ENCODE data around the gene LEFTY1. TPM values are rescaled to one million over a fixed set of nuclear protein-coding genes. Genes with fewer than 3 reads are reported as not detected.
"Not testable (repeated sequence)": the region's sequence is repeated elsewhere in the genome, so short reads cannot be mapped to it uniquely, and the experiment has no call there.

LEFTY1 gene
- total and polyA plus RNA-seq, 8 donors = 0.61 to 6.9 (median 3.9) TPM; not detected in 1

- no peak for ATAC-seq
- Histone ChIP-seq H3K4me1 (no peaks in the 10 kb centered on the region), H3K36me3 (no peaks in the 10 kb centered on the region), H3K27me3 (no peaks in the 10 kb centered on the region), H3K4me3 (no peak overlapping the region), H3K9me3 (no peaks in the 10 kb centered on the region), H3K27ac (no peak overlapping the region)
- no peak for TF ChIP-seq CTCF (IDR thresholded peaks at IDR 0.05)
- intact Hi-C loops (cut with DNase I) = no loop called here
- no peak for DNase-seq
Measured at GRCh38 chr1:225933072-225933471, 44.1 kb upstream of the LEFTY1 start.

- no peaks in the 10 kb centered on the region for H3K4me1 ChIP-seq
- DNase-seq = no peak
- no peak for TF ChIP-seq CTCF (IDR thresholded peaks at IDR 0.05)
- ATAC-seq = no peak
- no peaks in the 10 kb centered on the region for H3K36me3 ChIP-seq
- H3K4me3 ChIP-seq = no peak overlapping the region
- no peaks in the 10 kb centered on the region for H3K27me3 ChIP-seq
- intact Hi-C loops (cut with DNase I) = no loop called here
- no peak overlapping the region for H3K27ac ChIP-seq
- no peaks in the 10 kb centered on the region for H3K9me3 ChIP-seq
Measured at GRCh38 chr1:225931270-225932136, 42.6 kb upstream of the LEFTY1 start.

- no peaks in the 10 kb centered on the region for H3K27me3 ChIP-seq
- no peaks in the 10 kb centered on the region for H3K9me3 ChIP-seq
- intact Hi-C loops (cut with DNase I) = no loop called here
- TF ChIP-seq CTCF (IDR thresholded peaks at IDR 0.05) = no peak
- ATAC-seq (no peak), DNase-seq (no peak)
- no peak overlapping the region for H3K4me3 ChIP-seq
- H3K27ac ChIP-seq = no peak overlapping the region
- H3K4me1 ChIP-seq = no peaks in the 10 kb centered on the region
- H3K36me3 ChIP-seq = no peaks in the 10 kb centered on the region
Measured at GRCh38 chr1:225930566-225930965, 41.6 kb upstream of the LEFTY1 start.

- ATAC-seq; H3K27me3 ChIP-seq; intact Hi-C loops (cut with DNase I); H3K27ac ChIP-seq; DNase-seq; H3K9me3 ChIP-seq; H3K4me1 ChIP-seq; H3K36me3 ChIP-seq; H3K4me3 ChIP-seq: not testable (repeated sequence)
Measured at GRCh38 chr1:225929462-225929861, 40.5 kb upstream of the LEFTY1 start.

- no peak for TF ChIP-seq CTCF (IDR thresholded peaks at IDR 0.05)
- ATAC-seq (no peak), DNase-seq (no peak)
- H3K27me3 ChIP-seq = no peaks in the 10 kb centered on the region
- H3K9me3 ChIP-seq = no peaks in the 10 kb centered on the region
- peaks cover 4 to 10% of the 10 kb centered on the region in 2 donors for H3K4me1 ChIP-seq
- H3K27ac ChIP-seq = no peak overlapping the region
- intact Hi-C loops (cut with DNase I) = no loop called here
- no peak overlapping the region for H3K4me3 ChIP-seq
- H3K36me3 ChIP-seq = no peaks in the 10 kb centered on the region
Measured at GRCh38 chr1:225928186-225929175, 39.5 kb upstream of the LEFTY1 start.

Data from left lung (tissue), 10 donors.